GM19351 (cell line): Measurements from ENCODE around the gene ETHE1.
A peak's percentile ranks its signal among the peaks of the same experiment; 100 is the strongest.
"Not testable (repeated sequence)": the region's sequence is repeated elsewhere in the genome, so short reads cannot be mapped to it uniquely, and the experiment has no call there.

Experiments
- ATAC-seq: cut with Tn5 transposase; IDR thresholded peaks from one replicate; pipeline ENCODE4 v1.9.1; 2021; ENCODE audit warnings: mild to moderate bottlenecking, moderate library complexity; ENCODE audit not compliant: unreplicated experiment

Gene ETHE1

GRCh38 chr19:43525836-43526771, 897 bp downstream of the ETHE1 start:
- no peak for ATAC-seq

GRCh38 chr19:43524922-43525835, 1.8 kb downstream of the ETHE1 start:
- peak; percentile 45 for ATAC-seq

GRCh38 chr19:43523696-43524095, 3.3 kb downstream of the ETHE1 start:
- not testable (repeated sequence) for ATAC-seq

- ATAC-seq = no peak
Observed at GRCh38 chr19:43522929-43523328, 4.1 kb downstream of the ETHE1 start.

GRCh38 chr19:43519436-43520088, 7.4 kb downstream of the ETHE1 start:
- ATAC-seq = no peak

- no peak for ATAC-seq
Observed at GRCh38 chr19:43518051-43518450, 8.9 kb downstream of the ETHE1 start.

- ATAC-seq = not testable (repeated sequence)
Observed at GRCh38 chr19:43512399-43512798, 14.6 kb downstream of the ETHE1 start.

- no peak for ATAC-seq
Observed at GRCh38 chr19:43511324-43511723, 15.7 kb downstream of the ETHE1 start.

- ATAC-seq = no peak
Observed at GRCh38 chr19:43510713-43511112, 16.3 kb downstream of the ETHE1 start.

- ATAC-seq = no peak
Observed at GRCh38 chr19:43507880-43508279, 19.1 kb downstream of the ETHE1 start.

- no peak for ATAC-seq
Observed at GRCh38 chr19:43506629-43507028, 20.4 kb downstream of the ETHE1 start.

GRCh38 chr19:43505941-43506340, 21.1 kb downstream of the ETHE1 start:
- no peak for ATAC-seq

- no peak for ATAC-seq
Observed at GRCh38 chr19:43505186-43505456, 21.9 kb downstream of the ETHE1 start.

- ATAC-seq = peak; percentile 28
Observed at GRCh38 chr19:43504426-43505185, 22.4 kb downstream of the ETHE1 start, which contains the start of gene PHLDB3. PHLDB3 (minus strand) TSS chr19:43504746; CDS start chr19:43504118, 628 bp downstream.

GRCh38 chr19:43503501-43504425, 23.2 kb downstream of the ETHE1 start:
- ATAC-seq = peak; percentile 81

GRCh38 chr19:43502419-43502976, 24.5 kb downstream of the ETHE1 start:
- no peak for ATAC-seq

GRCh38 chr19:43501661-43502418, 25.2 kb downstream of the ETHE1 start:
- no peak for ATAC-seq

GRCh38 chr19:43499042-43499441, 28.0 kb downstream of the ETHE1 start:
- ATAC-seq = no peak
